Stimulated activated CD8-positive, alpha-beta memory T cell treated with anti-CD3 and anti-CD28 coated beads, Interleukin-15, amount 100 ng/mL, for 1 hour (primary cell): Measurements from ENCODE around the gene KBTBD12.

Experiments used
- DNase-seq: peaks from one replicate; pipeline ENCODE4 v3.0.0-alpha.2; 2020; ENCODE audit warnings: low read depth

Gene KBTBD12

GRCh38 chr3:127985655-127986225 is 70.7 kb downstream of the KBTBD12 start:
- DNase-seq = no peak

GRCh38 chr3:127986803-127987202 is 71.8 kb downstream of the KBTBD12 start:
- DNase-seq = no peak

GRCh38 chr3:127987309-127987995 is 72.4 kb downstream of the KBTBD12 start:
- no peak for DNase-seq

GRCh38 chr3:127988770-127989557 is 73.9 kb downstream of the KBTBD12 start:
- no peak for DNase-seq

- no peak for DNase-seq
These were observed 75.0 kb downstream of the KBTBD12 start for GRCh38 chr3:127990051-127990450.

- DNase-seq = no peak
These were observed 75.4 kb downstream of the KBTBD12 start for GRCh38 chr3:127990461-127990860.

- DNase-seq = no peak
These were observed 76.2 kb downstream of the KBTBD12 start for GRCh38 chr3:127991251-127991650.

- DNase-seq = no peak
These were observed 76.6 kb downstream of the KBTBD12 start for GRCh38 chr3:127991681-127992080.

- DNase-seq = no peak
These were observed 77.1 kb downstream of the KBTBD12 start for GRCh38 chr3:127992127-127992526.

- DNase-seq = no peak
These were observed 79.0 kb downstream of the KBTBD12 start for GRCh38 chr3:127994011-127994410.

- DNase-seq = no peak
These were observed 82.0 kb downstream of the KBTBD12 start for GRCh38 chr3:127997016-127997415.

GRCh38 chr3:127997961-127998360 is 82.9 kb downstream of the KBTBD12 start:
- DNase-seq = no peak

- no peak for DNase-seq
These were observed 83.6 kb downstream of the KBTBD12 start for GRCh38 chr3:127998596-127998995.

GRCh38 chr3:127999509-128000106 is 84.6 kb downstream of the KBTBD12 start:
- DNase-seq = no peak

GRCh38 chr3:128001576-128001975 is 86.5 kb downstream of the KBTBD12 start:
- no peak for DNase-seq

- DNase-seq = no peak
These were observed 89.6 kb downstream of the KBTBD12 start for GRCh38 chr3:128004661-128005060.

- no peak for DNase-seq
These were observed 91.3 kb downstream of the KBTBD12 start for GRCh38 chr3:128006061-128007032.

GRCh38 chr3:128007033-128007424 is 92.0 kb downstream of the KBTBD12 start:
- DNase-seq = no peak

GRCh38 chr3:128009952-128010846 is 95.2 kb downstream of the KBTBD12 start:
- DNase-seq = no peak

GRCh38 chr3:128011140-128011539 is 96.1 kb downstream of the KBTBD12 start:
- DNase-seq = no peak

- no peak for DNase-seq
These were observed 97.0 kb downstream of the KBTBD12 start for GRCh38 chr3:128012050-128012449.
